Keratinocyte (primary cell): Measurements from ENCODE around the gene ZNF225. TPM values are rescaled to one million over a fixed set of nuclear protein-coding genes. Genes with fewer than 3 reads are reported as not detected.

ENCODE experiments used
- DNase-seq: peaks from one replicate; pipeline ENCODE4 v3.0.0-alpha.2; 2011; ENCODE audit warnings: low read depth, missing footprints, low spot score
- FAIRE-seq: peaks from 2 replicates; lab custom pipeline; 2011; peaks lifted over from hg19 to GRCh38; lab: Jason Lieb, UNC
- H2AFZ ChIP-seq: 2 replicates; pipeline ENCODE4 v1.6.0; 2012; ENCODE audit warnings: low read length, control low read depth, inconsistent platforms; ENCODE audit not compliant: control insufficient read depth
- H3K27ac ChIP-seq: 2 replicates; pipeline ENCODE4 v1.5.1; 2011; ENCODE audit warnings: low read length; ENCODE audit not compliant: control insufficient read depth, insufficient read depth
- H3K27me3 ChIP-seq: 3 replicates; pipeline ENCODE4 v1.6.0; 2011; ENCODE audit warnings: low read length; ENCODE audit not compliant: control insufficient read depth, insufficient read depth; ENCODE audit errors: extremely low read depth
- H3K36me3 ChIP-seq, 2 experiments: 2 replicates in 1 of 2; 3 replicates in 1 of 2; pipeline ENCODE4 v1.5.1; 2011; ENCODE audit warnings: low read length in 2 of 2, mild to moderate bottlenecking in 1 of 2; ENCODE audit not compliant: control insufficient read depth in 2 of 2, insufficient read depth in 2 of 2; ENCODE audit errors: extremely low read depth in 1 of 2
- H3K4me1 ChIP-seq: 3 replicates; pipeline ENCODE4 v1.5.1; 2011; ENCODE audit warnings: low read length; ENCODE audit not compliant: control insufficient read depth, insufficient read depth; ENCODE audit errors: extremely low read depth
- H3K4me2 ChIP-seq: 3 replicates; pipeline ENCODE4 v1.6.0; 2011; ENCODE audit warnings: low read depth, low read length; ENCODE audit not compliant: control insufficient read depth, insufficient read depth; ENCODE audit errors: extremely low read depth
- H3K4me3 ChIP-seq, 3 experiments: fragments of 200-600 bp in 1 of 3; sonication (generic) in 1 of 3; 2 replicates in 2 of 3; 3 replicates in 1 of 3; pipeline ENCODE4 v1.5.1; 2011 to 2016; ENCODE audit warnings: low read length in 3 of 3, mild to moderate bottlenecking in 3 of 3, control low read depth in 2 of 3, inconsistent platforms in 1 of 3, low read depth in 1 of 3, mixed read lengths in 1 of 3, mixed run types in 1 of 3, moderate library complexity in 1 of 3; ENCODE audit not compliant: control insufficient read depth in 2 of 3, insufficient read depth in 2 of 3; ENCODE audit errors: extremely low read depth in 1 of 3
- H3K79me2 ChIP-seq: 2 replicates; pipeline ENCODE4 v1.6.0; 2012; ENCODE audit warnings: low read length; ENCODE audit not compliant: control insufficient read depth, insufficient read depth
- H3K9ac ChIP-seq: 3 replicates; pipeline ENCODE4 v1.6.0; 2011; ENCODE audit warnings: low read length; ENCODE audit not compliant: control insufficient read depth, insufficient read depth; ENCODE audit errors: extremely low read depth
- H3K9me1 ChIP-seq: 3 replicates; pipeline ENCODE4 v1.6.0; 2011; ENCODE audit warnings: low read length; ENCODE audit not compliant: control insufficient read depth, insufficient read depth; ENCODE audit errors: extremely low read depth
- H3K9me3 ChIP-seq: 2 replicates; pipeline ENCODE4 v1.5.1; 2012; ENCODE audit warnings: low read depth, low read length; ENCODE audit not compliant: control insufficient read depth
- H4K20me1 ChIP-seq: 3 replicates; pipeline ENCODE4 v1.6.0; 2011; ENCODE audit warnings: low read length; ENCODE audit not compliant: control insufficient read depth, insufficient read depth; ENCODE audit errors: extremely low read depth
- EZH2 ChIP-seq: IDR thresholded peaks from one replicate; pipeline ENCODE4 v1.6.1; 2012; ENCODE audit warnings: inconsistent platforms, mild to moderate bottlenecking, low read length, moderate library complexity
- dilution Hi-C: fragments of 300-500 bp; cut with MboI; formaldehyde crosslinking; loops from one replicate; pipeline ENCODE4 v1.7.0; 2020; ENCODE audit warnings: low sequenced_read_pairs; ENCODE audit not compliant: extremely low pct_ligation_motif_present
- polyA plus RNA-seq, 5 experiments: library from polyadenylated mRNA; depleted of rRNA in 3 of 5; stranded (reverse) in 3 of 5; stranded (forward) in 1 of 5; unstranded in 1 of 5; fragments of >200 nt; gene quantifications; 1 replicate in 1 of 5; 2 replicates in 3 of 5; 3 replicates in 1 of 5; pipeline versions ENCODE4 v1.2.1 to v1.2.3, GENCODE V29; 2011 to 2012; ENCODE audit warnings: missing spikeins in 2 of 5, low read depth in 1 of 5, low replicate concordance in 1 of 5
- TF ChIP-seq, protein P1 (sequence below), 3 experiments: IDR thresholded peaks in 1 of 3; conservative IDR thresholded peaks in 1 of 3; optimal IDR thresholded peaks in 1 of 3; 2 replicates in 2 of 3; 3 replicates in 1 of 3; pipeline versions ENCODE3 to v1.5.1; 2011; ENCODE audit warnings: low read length in 3 of 3, mild to moderate bottlenecking in 3 of 3, moderate library complexity in 2 of 3, control low read depth in 1 of 3, inconsistent platforms in 1 of 3; ENCODE audit not compliant: insufficient read depth in 2 of 3; ENCODE audit errors: extremely low read depth in 1 of 3

The ZNF225 gene
- polyA plus RNA-seq, 1 donor (not counting 4 experiments of a cell fraction or from before 2014, with no cell fraction given), result 2.2 TPM

DNA sequence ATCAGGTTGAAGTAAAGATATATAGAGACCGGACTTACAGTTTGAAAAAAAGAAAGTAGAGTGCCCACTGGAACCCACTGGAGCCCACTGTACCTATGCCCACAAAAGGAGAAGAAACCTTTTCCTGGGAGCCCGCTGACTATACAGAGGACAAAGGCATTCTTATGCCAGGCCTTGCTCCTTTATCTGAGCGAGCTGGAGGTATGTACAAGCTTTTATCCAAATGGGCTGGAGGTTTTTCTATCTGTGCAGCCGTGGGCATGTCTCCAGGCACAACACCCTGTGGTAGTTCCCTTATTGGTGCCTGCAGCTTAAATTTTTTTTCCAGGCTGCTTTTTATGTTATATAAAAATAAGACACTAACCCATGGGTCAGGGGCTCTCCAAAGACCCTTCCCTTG, 36.6 kb downstream of the ZNF225 start:
- dilution Hi-C loops, result no loop called here
- H3K36me3 ChIP-seq, result peaks cover 20 to 23% of the 10 kb centered on the region in 2 experiments
- DNase-seq, result no peak
- no peaks in the 10 kb centered on the region for H3K27me3 ChIP-seq
- no peaks in the 10 kb centered on the region for H4K20me1 ChIP-seq
- H3K79me2 ChIP-seq, result no peaks in the 10 kb centered on the region
- no peak overlapping the region for H2AFZ ChIP-seq
- H3K9me3 ChIP-seq, result no peaks in the 10 kb centered on the region
- H3K4me3 ChIP-seq, result no peak overlapping the region
- H3K27ac ChIP-seq, result no peak overlapping the region
- H3K4me2 ChIP-seq, result no peak overlapping the region
- no peak for FAIRE-seq
- TF ChIP-seq EZH2, result no peak
- TF ChIP-seq, protein P1, sequence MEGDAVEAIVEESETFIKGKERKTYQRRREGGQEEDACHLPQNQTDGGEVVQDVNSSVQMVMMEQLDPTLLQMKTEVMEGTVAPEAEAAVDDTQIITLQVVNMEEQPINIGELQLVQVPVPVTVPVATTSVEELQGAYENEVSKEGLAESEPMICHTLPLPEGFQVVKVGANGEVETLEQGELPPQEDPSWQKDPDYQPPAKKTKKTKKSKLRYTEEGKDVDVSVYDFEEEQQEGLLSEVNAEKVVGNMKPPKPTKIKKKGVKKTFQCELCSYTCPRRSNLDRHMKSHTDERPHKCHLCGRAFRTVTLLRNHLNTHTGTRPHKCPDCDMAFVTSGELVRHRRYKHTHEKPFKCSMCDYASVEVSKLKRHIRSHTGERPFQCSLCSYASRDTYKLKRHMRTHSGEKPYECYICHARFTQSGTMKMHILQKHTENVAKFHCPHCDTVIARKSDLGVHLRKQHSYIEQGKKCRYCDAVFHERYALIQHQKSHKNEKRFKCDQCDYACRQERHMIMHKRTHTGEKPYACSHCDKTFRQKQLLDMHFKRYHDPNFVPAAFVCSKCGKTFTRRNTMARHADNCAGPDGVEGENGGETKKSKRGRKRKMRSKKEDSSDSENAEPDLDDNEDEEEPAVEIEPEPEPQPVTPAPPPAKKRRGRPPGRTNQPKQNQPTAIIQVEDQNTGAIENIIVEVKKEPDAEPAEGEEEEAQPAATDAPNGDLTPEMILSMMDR (optimal IDR thresholded peaks at IDR 0.05 in 1 of 3, IDR thresholded peaks at IDR 0.05 in 1 of 3, conservative IDR thresholded peaks at IDR 0.05 in 1 of 3; ENCODE audit: extremely low read depth in 1 of 3, insufficient read depth in 2 of 3, low read length in 3 of 3), result no peak
- H3K4me1 ChIP-seq, result no peaks in the 10 kb centered on the region
- H3K9ac ChIP-seq, result no peak overlapping the region
- H3K9me1 ChIP-seq, result no peaks in the 10 kb centered on the region

DNA sequence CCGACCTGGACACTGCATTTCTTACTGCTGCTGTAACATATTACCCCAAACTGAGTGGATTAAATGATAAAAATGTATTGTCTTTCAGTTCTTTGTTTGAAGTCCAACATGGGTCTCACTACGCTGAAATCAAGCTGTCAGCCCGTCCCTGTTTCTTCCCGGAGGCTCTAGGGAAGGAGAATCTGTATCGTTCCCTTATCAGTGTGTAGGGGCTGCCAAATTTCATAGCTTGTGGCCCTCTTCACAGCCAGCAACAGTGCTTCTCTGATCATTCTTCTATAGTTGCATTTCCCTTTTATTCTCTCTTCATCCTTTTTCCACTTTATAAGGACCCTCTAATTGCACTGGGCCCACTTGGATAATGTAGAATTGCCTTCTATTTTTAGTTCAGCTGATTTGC, 38.3 kb downstream of the ZNF225 start:
- Histone ChIP-seq H3K9me1 (no peaks in the 10 kb centered on the region), H3K4me1 (no peaks in the 10 kb centered on the region), H3K9ac (no peak overlapping the region), H3K27me3 (no peaks in the 10 kb centered on the region), H2AFZ (no peak overlapping the region), H3K36me3 (peaks cover 17 to 26% of the 10 kb centered on the region in 2 experiments), H3K27ac (no peak overlapping the region), H3K4me2 (no peak overlapping the region), H3K9me3 (peaks cover 6% of the 10 kb centered on the region), H3K79me2 (no peaks in the 10 kb centered on the region), H4K20me1 (no peaks in the 10 kb centered on the region), H3K4me3 (no peak overlapping the region)
- DNase-seq, result no peak
- no peak for FAIRE-seq
- dilution Hi-C loops, result no loop called here
- TF ChIP-seq EZH2, result no peak
- TF ChIP-seq, protein P1 (optimal IDR thresholded peaks at IDR 0.05 in 1 of 3, IDR thresholded peaks at IDR 0.05 in 1 of 3, conservative IDR thresholded peaks at IDR 0.05 in 1 of 3; ENCODE audit: extremely low read depth in 1 of 3, insufficient read depth in 2 of 3, low read length in 3 of 3), result no peak
